SU-DHL-6 (cell line): ENCODE data around the gene MTREX.

Source experiments
- EZH2phosphoT487 ChIP-seq: fragments of 200-600 bp; sonication (generic), shearing (Covaris generic); conservative IDR thresholded peaks from 2 replicates; pipeline ENCODE4 v1.6.1; 2018; ENCODE audit warnings: mild to moderate bottlenecking, antibody characterized with exemption, low read length, moderate library complexity, mixed read lengths
- TF ChIP-seq, protein P1 (sequence below): fragments of 200-600 bp; sonication (generic); IDR thresholded peaks from one replicate; pipeline ENCODE4 v1.5.1; 2017; ENCODE audit warnings: antibody characterized with exemption, mild to moderate bottlenecking, low read length, moderate library complexity; ENCODE audit not compliant: insufficient read depth, poor library complexity, severe bottlenecking

DNA sequence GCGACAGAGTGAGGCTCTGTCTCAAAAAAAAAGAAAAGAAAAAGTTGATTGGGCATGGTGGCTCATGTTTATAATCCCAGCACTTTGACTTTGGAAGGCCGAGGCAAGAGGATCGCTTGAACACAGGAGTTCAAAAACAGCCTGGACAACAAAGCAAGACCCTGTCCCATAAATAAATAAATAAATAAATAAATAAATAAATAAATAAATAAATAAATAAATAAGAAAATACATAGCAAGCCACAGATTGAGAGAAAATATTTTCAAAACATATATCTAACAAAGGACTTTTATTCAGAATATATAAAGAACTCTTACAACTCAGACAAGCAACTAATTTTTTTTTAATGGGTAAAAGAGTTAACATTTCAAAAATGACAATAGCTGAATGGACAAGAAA lies 155.8 kb downstream of the MTREX start:
- TF ChIP-seq EZH2phosphoT487: no peak
- TF ChIP-seq, protein P1, sequence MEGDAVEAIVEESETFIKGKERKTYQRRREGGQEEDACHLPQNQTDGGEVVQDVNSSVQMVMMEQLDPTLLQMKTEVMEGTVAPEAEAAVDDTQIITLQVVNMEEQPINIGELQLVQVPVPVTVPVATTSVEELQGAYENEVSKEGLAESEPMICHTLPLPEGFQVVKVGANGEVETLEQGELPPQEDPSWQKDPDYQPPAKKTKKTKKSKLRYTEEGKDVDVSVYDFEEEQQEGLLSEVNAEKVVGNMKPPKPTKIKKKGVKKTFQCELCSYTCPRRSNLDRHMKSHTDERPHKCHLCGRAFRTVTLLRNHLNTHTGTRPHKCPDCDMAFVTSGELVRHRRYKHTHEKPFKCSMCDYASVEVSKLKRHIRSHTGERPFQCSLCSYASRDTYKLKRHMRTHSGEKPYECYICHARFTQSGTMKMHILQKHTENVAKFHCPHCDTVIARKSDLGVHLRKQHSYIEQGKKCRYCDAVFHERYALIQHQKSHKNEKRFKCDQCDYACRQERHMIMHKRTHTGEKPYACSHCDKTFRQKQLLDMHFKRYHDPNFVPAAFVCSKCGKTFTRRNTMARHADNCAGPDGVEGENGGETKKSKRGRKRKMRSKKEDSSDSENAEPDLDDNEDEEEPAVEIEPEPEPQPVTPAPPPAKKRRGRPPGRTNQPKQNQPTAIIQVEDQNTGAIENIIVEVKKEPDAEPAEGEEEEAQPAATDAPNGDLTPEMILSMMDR: no peak
